ENCODE measurements around the gene CAPN5.
A peak's percentile ranks its signal among the peaks of the same experiment; 100 is the strongest.

Gene CAPN5

DNA sequence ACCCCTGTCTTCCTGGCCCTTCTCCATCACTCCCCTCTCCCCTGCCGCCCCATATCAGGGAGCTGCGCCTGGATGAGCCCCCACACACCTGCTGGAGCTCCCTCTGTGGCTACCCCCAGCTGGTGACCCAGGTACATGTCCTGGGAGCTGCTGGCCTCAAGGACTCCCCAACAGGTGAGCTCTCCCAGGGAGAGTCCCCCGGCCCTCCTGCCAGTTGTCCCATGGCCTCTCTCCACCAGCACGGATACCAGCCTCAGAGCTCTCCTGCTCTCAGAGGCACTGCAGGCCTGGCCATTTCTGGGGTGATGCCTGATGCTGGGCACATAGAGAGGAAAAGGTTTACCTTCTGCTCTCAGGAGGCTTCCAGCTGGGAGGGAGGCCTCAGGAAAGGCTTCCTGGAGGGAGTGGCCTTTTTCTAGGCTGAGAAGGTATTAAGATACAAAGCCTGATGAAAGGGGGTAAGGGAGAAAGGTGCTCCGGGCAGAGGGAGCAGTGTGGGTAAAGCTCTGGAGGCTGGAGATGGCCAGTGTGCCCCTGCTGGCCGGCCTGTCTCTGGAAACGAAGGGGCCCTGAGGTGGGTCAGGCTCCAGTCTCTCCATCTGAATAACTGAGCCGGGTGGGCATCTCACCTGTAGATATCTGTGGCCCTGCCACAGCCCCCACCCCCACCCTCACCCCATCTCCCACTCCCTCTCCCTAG lies 55.3 kb downstream of the CAPN5 start:
- DNase-seq: no peak

DNA sequence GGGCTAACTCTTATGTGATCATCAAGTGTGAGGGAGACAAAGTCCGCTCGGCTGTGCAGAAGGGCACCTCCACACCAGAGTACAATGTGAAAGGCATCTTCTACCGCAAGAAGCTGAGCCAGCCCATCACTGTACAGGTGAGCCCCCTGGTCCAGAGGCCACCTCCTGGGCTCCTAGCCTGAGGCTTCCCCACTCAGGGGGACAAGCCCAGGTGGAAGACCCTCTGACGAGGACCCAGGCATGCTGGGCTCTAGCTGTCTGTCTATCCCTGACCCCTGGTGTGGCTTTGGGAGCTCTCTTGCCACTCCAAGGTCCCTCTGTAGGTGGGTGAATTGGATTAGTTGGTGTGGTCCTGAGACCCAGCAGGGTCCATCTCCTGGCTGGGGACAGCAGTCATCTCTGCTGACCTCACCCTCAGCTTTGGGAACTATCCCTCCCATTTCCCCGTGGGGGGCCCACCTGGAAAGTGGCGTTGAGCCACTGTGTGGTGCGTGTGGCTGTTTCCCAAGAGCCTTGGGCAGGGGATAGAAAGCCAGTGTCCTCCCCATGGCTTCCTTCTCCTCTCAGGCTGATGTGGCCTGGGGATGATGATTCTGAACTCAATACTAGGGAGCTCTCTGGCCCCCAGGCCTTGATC lies 55.9 kb downstream of the CAPN5 start:
- DNase-seq: no peak

DNA sequence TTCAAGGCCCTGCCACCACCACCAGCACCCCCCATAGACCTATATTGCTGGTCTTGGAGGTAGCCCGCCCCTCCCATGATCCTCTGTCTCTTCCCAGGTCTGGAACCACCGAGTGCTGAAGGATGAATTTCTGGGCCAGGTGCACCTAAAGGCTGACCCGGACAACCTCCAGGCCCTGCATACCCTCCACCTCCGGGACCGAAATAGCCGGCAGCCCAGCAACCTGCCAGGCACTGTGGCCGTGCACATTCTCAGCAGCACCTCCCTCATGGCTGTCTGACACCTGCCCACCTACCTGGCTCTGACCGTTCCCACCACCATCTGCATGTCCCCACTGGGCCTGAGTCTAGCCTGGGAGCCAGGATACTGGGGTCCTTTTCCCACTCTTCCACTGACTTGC lies 56.8 kb downstream of the CAPN5 start:
- DNase-seq: no peak

DNA sequence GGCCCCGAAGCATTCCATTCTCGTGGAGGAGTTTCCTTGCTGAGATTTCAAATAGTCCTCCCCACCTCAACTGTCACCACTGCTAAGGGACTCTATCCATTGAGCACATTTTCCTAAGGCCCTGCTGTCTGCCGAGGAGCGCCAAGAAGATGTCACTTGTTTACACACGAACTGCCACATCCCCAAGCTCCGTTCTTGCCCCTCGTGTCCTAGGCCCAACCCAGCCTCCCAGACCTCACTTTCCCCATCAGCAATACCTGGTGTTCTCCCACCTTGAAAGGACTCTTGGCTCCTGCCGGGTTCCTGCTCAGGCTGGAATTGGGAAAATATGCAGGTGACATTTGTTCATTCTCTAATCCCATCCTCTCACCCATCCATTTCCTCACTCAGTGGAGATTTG lies 57.3 kb downstream of the CAPN5 start:
- DNase-seq: no peak

DNA sequence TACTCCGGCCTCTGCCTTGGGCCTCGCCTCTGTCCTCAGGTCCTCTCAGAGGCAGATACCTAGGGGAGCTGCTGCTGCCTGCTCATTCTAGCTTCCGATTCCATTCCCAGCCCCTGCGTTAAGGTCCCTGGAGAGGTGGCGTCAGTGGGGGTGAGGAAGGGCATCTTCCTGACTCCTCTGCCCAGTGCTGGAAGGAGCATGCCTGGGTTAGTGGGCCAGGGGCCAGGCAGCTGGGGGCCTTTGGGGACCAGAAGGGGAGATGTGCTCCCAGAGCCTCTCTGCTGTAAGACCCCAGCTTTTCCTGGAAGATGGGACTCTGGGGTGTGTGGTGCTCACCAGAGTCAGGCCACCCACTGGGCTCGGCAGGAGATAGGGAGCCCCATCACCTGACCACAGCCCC lies 57.7 kb downstream of the CAPN5 start:
- DNase-seq: no peak

DNA sequence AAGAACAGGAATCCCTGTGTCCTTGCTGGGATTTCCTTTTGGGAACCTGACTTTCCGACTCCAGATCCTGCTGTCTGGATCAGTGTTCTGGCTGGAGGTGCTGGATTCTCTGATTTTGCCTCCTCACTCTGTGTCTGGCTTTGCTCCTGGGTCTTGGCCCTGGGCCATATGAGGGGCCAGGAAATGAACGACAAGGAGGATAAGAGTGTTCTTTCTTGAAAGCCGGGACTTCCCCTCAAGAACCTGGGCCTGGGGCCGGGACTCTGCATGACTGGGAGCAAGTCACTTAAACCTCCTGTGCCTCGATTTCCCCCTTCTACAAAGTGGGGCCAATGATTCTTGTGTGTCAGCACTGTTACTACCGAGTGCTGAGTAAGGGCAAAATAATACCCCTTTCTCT lies 58.4 kb downstream of the CAPN5 start:
- DNase-seq: no peak

DNA sequence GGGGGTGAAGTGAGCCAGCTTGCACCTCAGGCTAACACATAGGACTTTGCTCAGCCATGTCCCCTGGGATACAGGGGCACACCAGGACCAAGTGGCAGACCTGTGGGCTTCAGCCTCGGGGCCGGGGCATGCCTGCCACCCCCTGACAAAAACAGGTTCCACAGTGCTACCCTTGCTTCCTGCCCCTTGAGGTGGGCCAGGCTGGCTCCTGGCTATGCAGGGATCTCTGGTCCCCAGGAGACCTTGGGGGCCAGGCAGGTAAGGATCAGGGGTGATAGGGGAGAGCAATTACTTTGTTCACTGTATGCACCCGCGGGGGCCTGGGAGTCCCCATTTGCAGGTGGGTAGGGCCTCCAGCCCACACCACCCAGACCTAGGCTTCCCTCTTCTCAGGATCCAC lies 58.9 kb downstream of the CAPN5 start:
- no peak for DNase-seq

DNA sequence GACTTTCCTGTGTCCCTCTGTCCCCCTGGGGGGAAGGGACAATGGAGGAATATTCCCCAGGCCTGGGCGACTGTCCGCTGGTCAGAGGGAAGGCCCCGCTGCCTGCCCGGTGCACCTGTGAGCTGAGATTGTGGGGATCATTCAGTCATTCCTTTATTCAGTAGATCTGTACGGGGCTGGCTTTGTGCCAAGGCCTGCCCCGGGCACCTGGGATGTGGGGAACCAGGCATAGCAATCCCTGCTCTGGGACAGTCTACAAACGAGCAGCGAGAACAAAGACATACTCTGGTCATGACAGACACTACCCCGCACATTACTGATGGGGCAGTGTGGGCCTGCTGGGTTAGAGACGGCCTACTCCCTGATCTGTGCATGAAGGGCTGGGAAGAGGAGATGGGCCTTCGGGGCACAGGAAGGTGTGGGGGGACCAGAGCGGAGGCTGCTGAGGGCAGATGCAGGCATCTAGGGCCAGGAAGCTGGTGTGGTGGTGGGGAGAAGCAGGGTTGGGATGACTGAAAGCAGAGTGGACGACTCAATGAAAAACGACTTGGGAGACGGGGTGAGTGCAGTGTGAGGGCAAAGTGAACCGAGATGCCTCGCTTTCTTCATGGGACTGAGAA lies 59.5 kb downstream of the CAPN5 start:
- no peak for DNase-seq

DNA sequence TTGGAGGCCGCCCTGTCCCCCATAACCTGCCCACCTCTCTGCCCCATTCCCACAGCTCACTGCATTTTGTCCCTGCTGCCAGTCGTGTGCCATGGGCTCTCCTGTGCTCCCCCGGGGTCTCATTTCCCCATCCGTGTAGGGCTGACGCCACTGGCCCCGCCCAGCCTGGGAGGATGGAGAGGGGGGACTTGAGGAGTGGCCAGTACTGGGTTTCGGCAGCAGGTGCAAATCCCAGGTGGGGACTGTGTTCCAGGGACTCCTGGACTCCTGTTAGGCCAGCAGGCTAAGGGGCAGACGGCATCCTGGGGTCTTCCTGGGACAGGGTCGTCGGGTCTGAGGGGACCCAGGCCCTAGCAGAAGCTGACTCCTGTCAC lies 60.1 kb downstream of the CAPN5 start:
- no peak for DNase-seq

DNA sequence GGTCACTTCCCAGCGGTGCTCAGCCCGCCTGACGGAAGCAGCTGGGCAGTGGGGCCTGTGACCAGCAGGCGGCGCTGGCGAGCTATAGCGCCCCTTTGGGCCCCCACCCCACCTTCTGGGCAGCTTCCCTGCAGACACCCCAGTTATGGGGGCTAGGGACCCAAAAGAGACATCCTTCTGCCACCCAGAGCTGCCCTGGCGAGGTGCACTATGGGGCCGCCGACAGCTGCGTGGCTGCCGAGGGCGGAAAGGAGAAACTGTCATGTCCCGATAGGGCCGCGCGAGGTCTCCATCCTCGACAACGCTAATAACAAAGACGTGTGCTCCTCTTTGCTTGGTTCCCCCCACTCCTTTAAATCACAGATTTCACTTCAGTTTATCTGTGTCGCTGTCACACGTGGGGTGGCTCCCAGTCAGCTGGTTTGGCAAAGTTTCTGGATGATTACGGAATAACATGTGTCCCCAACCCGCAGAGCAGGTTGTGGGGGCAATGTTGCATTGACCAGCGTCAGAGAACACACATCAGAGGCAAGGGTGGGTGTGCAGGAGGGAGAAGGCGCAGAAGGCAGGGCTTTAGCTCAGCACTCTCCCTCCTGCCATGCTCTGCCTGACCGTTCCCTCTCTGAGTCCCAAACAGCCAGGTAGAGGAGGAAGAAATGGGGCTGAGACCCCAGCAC lies 60.6 kb downstream of the CAPN5 start:
- DNase-seq: peak; percentile 52

DNA sequence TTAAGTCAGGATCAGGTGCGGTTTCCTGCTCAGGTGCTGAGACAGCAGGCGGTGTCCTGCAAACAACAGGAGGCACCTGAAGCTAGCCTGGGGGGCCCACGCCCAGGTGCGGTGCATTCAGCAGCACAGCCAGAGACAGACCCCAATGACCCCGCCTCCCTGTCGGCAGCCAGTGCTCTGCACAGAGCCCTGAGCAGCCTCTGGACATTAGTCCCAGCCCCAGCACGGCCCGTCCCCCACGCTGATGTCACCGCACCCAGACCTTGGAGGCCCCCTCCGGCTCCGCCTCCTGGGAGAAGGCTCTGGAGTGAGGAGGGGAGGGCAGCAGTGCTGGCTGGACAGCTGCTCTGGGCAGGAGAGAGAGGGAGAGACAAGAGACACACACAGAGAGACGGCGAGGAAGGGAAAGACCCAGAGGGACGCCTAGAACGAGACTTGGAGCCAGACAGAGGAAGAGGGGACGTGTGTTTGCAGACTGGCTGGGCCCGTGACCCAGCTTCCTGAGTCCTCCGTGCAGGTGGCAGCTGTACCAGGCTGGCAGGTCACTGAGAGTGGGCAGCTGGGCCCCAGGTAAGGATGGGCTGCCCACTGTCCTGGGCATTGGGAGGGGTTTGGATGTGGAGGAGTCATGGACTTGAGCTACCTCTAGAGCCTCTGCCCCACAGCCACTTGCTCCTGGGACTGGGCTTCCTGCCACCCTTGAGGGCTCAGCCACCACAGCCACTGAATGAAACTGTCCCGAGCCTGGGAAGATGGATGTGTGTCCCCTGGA lies 61.3 kb downstream of the CAPN5 start, which contains the start of gene MYO7A:
Gene MYO7A, plus strand, starts transcription at position 327 of the 772 bp plus-strand sequence. CDS start 2,389 bp downstream, outside the sequence.
- no peak for DNase-seq

DNA sequence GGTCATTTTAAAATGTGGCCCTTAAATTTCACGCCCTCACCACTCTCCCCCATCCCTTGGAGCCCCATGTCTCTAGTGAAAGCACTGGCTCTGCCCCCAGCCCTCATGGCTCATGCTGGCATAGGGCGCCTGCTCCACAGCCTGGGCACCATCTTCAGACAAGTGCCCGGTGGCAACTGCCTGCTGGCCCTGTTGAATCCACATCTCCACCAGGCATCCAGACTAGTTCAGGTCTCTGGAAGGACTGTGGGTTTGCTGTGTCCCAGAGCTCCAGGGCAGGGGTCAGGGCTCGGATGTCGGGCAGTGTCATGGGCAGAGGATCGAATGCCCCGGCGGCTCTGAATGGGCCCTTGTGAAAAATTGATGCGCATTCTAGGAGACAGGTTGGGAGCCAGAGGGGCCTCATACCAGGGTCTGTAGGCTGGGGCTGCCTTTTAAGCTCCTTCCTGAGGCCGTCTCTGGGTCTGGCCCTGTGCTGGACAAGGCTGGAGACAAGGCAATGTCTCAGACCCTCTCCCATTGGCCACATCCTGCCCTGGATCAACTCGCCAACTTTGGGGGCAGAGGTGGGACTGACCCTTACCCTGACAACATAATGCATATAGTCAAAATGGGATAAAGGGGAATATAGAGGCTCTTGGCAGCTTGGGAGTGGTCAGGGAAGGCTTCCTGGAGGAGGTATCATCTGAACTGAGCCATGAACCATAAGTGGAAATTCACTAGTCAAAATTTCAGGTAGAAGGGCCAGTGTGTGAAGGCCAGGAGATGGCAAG lies 62.5 kb downstream of the CAPN5 start:
- no peak for DNase-seq

DNA sequence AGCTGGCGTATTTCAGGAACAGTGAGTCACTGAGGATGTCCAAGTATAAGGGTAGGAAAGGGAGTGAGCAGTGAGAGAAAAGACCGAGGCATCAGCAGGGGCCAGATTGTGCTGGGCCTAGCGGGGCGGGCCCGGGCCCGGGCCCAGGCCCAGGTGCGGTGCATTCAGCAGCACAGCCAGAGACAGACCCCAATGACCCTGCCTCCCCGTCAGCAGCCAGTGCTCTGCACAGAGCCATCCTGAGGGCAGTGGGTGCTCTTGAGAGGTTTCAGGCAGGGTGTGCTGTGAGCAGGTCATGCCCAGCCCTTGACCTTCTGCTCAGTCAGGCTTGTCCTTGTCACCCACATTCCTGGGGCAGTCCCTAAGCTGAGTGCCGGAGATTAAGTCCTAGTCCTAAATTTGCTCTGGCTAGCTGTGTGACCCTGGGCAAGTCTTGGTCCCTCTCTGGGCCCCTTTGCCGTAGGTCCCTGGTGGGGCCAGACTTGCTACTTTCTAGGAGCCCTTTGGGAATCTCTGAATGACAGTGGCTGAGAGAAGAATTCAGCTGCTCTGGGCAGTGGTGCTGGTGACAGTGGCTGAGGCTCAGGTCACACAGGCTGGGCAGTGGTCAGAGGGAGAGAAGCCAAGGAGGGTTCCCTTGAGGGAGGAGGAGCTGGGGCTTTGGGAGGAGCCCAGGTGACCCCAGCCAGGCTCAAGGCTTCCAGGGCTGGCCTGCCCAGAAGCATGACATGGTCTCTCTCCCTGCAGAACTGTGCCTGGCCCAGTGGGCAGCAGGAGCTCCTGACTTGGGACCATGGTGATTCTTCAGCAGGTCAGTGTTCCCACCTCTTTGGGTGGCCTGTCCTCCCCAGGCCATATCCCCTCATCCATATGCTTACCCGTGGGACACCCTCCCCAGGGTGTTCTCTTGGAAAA lies 63.3 kb downstream of the CAPN5 start:
- DNase-seq: no peak

DNA sequence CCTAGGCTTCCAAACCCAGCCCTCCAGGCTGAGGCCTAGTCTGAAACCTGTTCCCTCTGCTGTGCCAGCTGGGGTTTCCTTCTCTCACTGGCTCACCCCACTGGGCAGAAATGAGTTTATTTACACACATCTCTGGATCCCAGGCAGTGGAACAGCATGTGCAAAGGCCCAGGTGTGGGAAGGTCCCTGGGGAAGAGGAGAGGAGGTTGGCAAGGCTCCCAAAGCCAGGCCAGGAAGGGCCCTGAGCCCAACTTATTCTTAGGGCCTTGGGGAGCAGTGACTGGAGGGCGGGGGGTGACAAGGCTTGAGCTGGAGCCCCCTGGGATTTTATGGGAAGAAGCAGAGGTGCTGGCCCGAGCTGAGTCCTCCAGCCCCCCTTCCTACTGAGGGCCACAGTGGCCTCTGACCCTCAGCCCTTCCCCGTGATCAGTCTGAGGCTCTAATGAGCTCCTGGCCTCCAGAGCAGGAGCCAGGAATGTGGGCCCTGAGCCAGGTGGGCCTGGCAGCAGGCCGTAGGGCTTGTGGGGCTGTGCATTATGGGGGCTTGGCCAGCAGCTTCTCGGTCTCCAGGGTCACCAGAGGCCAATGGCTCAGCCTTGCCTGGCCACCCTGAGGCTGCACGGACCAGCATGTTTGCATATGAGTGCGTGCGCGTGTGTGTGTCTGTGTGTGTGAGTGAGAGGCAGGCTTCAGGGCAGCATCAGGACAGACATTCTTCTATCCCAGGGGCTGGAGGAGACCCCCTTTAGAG lies 64.2 kb downstream of the CAPN5 start:
- no peak for DNase-seq

DNA sequence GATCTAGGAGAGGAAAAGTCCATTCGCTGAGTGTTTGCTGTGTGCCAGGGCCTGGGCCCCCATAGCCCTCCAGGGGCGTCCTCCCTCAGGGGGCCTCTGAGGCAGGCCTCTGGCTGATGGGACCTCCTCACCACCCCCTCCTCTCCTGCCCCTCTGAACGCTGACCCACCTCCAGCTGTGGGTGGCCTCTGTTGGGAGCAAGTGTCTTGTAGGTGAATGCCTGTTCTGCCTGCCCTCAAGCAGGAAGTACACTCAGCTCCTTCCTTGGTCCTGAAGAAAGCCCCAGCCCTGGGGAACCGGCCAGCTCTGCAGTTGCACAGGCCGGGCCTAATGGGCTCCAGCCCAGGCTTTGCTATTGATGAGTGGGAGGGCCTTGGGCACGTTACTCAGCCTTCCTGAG lies 64.8 kb downstream of the CAPN5 start:
- no peak for DNase-seq

DNA sequence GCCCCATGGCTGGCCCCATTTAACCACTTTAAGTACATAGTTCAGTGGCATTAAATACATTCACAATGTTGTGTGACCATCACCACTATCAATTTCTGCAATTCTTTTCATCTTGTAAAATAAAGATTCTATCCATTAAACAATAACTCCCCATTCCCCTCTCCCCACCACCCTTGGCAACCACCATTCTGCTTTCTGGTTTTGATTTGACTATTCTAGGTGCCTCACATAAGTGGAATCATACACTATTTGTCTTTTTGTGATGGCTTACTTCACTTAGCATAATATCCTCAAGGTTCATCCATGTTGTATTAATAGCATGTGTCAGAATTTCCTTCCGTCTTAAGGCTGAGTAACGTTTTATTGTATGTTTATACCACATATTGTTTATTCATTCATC lies 68.3 kb downstream of the CAPN5 start:
- DNase-seq: no peak

DNA sequence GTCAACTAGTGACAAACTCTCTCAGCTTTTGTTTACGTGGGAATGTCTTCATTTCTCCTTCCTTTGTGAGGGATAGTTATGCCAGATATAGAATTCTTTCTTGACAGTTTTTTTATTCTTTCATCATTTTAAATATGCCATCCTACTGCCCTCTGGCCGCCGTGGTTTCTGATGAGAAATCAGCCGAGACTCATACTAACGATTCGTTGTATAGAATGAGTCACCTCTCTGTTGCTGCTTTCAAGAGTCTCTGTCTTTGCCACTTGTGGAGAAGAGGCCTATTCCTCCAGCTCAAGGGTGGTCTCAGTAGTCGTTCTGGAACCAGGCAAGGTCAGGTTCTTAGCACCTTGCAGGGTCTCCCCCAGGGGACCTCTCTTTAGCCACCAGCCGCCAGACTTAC lies 69.3 kb downstream of the CAPN5 start:
- DNase-seq: no peak

DNA sequence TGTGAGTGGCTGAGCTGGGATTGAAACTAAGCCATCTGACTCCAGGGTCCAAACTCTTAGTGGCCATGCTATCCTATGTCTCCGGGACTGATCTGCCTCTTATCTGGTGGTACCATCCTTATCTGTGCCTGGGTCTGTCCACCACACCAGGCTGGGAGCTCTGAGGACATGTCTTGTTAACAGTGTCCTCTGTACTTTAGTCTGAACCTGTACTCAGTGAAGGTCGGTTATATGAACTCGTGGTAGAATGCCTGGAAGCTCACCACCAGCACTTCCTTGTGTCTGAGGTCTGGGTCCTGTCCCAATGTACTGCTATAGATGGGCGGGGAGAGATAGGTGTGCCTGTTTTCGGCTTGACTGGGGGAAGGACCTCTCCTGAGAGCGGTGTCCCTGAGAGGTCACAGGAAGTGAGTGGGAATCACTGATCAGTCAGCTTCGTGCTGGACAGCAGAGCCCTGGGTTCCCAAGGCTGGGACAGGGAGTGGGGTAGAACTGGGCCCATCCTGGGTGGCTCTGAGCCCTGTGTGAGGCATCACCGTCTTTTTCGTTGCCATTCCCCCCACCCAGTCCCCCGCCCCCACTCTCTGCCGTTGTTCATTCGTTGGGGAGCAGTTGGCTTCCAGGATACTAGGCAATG lies 70.1 kb downstream of the CAPN5 start:
- DNase-seq: no peak

DNA sequence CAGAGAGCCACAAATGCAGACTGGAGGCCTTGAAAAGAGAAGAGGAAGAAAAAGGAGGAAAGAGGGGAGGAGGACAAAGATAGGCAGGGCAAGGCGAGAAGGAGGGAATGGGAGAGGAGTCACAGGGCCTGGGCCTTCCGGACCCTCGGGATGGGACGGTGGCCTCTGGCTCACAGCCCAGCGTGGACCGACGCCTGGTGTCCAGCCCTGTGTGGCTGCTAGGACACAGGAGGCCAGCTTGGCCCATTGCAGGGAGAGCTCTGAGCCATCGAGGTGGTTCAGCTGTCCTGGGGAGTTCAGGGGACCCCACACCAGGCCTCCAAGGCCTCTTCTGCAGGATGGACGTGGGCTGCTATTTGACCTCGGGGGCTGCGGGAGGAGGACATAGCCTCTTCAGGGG lies 70.7 kb downstream of the CAPN5 start:
- no peak for DNase-seq

DNA sequence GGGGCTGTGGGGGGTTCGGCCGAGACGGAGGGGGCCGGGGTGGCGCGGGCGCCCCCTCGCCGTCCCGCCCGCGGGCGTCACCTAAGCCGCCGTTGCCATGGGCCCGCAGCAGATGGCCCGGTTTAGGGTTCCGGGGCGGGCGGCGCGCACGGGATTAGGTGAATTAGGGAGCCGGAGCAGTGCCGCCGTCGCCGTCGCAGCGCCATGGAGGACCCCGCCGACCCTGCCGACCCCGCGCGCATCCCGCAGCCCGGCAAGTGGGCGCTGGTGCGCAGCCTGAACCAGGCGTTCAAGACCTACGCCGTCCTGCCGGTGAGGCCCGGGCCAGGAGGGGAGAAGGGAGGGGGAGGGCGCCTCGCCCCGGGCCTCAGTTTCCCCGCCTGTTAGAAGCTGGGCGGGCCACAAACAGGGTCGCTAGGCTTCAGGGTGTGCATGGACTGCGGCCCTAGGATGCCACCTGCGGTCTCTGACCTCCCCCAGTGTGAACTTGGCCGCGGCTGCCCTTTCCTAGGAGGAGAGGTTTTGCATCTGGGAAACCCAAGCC lies 71.4 kb downstream of the CAPN5 start:
- no peak for DNase-seq

Data from CD4-positive, alpha-beta T cell treated with Interleukin-10 for 1 hour (primary cell).